Activated CD8-positive, alpha-beta T cell treated with anti-CD3 and anti-CD28 coated beads for 36 hours (primary cell): Measurements from ENCODE around the gene TAPBPL. TPM values are rescaled to one million over a fixed set of nuclear protein-coding genes. Genes with fewer than 3 reads are reported as not detected.

Experiments
- ATAC-seq: fragments of 200-7000 bp; cut with Tn5 transposase; one replicate; pipeline ENCODE4 v1.10.0; 2021; ENCODE audit warnings: mild to moderate bottlenecking, moderate library complexity
- CTCF ChIA-PET: fragments of 350-600 bp; sonication (Branson Sonifier 250); formaldehyde crosslinking; loops from one replicate; lab custom pipeline; 2021; ENCODE audit warnings: antibody characterized with exemption; lab: Charles Lee
- POLR2A ChIA-PET: fragments of 350-600 bp; sonication (Branson Sonifier 250); formaldehyde crosslinking; loops from one replicate; lab custom pipeline; 2021; ENCODE audit warnings: antibody characterized with exemption; lab: Charles Lee
- DNase-seq: peaks from one replicate; pipeline ENCODE4 v3.0.0-alpha.2; 2020
- H3K27ac Mint-ChIP-seq: one replicate; pipeline ENCODE4 v1.8.0; 2021; ENCODE audit warnings: mild to moderate bottlenecking, mixed read lengths
- H3K27me3 Mint-ChIP-seq: one replicate; pipeline ENCODE4 v1.8.0; 2021; ENCODE audit warnings: mixed read lengths
- H3K36me3 Mint-ChIP-seq: one replicate; pipeline ENCODE4 v1.8.0; 2021; ENCODE audit warnings: low read depth, mixed read lengths
- H3K4me1 Mint-ChIP-seq: one replicate; pipeline ENCODE4 v1.8.0; 2021; ENCODE audit warnings: low read depth, mixed read lengths
- H3K4me3 Mint-ChIP-seq: one replicate; pipeline ENCODE4 v1.8.0; 2021; ENCODE audit warnings: mild to moderate bottlenecking, moderate library complexity, mixed read lengths
- H3K9me3 Mint-ChIP-seq: one replicate; pipeline ENCODE4 v1.8.0; 2021; ENCODE audit warnings: mixed read lengths
- CTCF ChIP-seq: fragments of 200-600 bp; IDR thresholded peaks from one replicate; pipeline ENCODE4 v1.8.0; 2022; ENCODE audit warnings: antibody characterized with exemption, mild to moderate bottlenecking
- intact Hi-C: fragments of 100-400 bp; cut with micrococcal nuclease; formaldehyde crosslinking; loops from one replicate; pipeline ENCODE4 v1.10.0; 2022
- total RNA-seq, 2 experiments: library from RNA; stranded (reverse); gene quantifications; one replicate each; pipeline ENCODE4 v1.2.3, GENCODE V29; 2021

The TAPBPL gene
- total RNA-seq, 2 experiments from 2014 or later: 23.3 to 28.0 TPM

- ATAC-seq (no peak), DNase-seq (no peak)
- H3K4me1 Mint-ChIP-seq: peaks cover 66% of the 10 kb centered on the region
- TF ChIP-seq CTCF: no peak
- H3K4me3 Mint-ChIP-seq: no peak overlapping the region
- ChIA-PET POLR2A (interaction anchor here (0.8 to 5.8 kb wide), 8 partner anchors 8 to 35 kb away, joined by 3 to 78 read pairs (median 6); partner anchors contain the start of genes CD27 and VAMP1), CTCF (interaction anchor here (0.8 to 1.8 kb wide), 4 partner anchors 15 to 32 kb away, joined by 3 to 6 read pairs (median 4); partner anchors contain the start of gene TAPBPL)
- H3K9me3 Mint-ChIP-seq: no peaks in the 10 kb centered on the region
- H3K27ac Mint-ChIP-seq: peak overlapping the region; percentile 32
- peaks cover 7% of the 10 kb centered on the region for H3K36me3 Mint-ChIP-seq
- intact Hi-C loops: no loop called here
- H3K27me3 Mint-ChIP-seq: no peaks in the 10 kb centered on the region
Measured at GRCh38 chr12:6435961-6436715, 15.7 kb upstream of the TAPBPL start.

GRCh38 chr12:6437586-6437985 is 14.3 kb upstream of the TAPBPL start:
- ChIA-PET CTCF (no interaction called here), POLR2A (interaction anchor here (1.4 to 12.3 kb wide), 2 partner anchors 20 to 33 kb away, joined by 4 to 267 read pairs; partner anchors contain the start of genes TAPBPL and VAMP1)
- Mint-ChIP-seq H3K4me3 (no peak overlapping the region), H3K27ac (peak overlapping the region; percentile 53), H3K36me3 (peaks cover 9% of the 10 kb centered on the region), H3K4me1 (peaks cover 70% of the 10 kb centered on the region), H3K9me3 (no peaks in the 10 kb centered on the region), H3K27me3 (no peaks in the 10 kb centered on the region)
- intact Hi-C loops: no loop called here
- DNase-seq (no peak), ATAC-seq (no peak)
- TF ChIP-seq CTCF: no peak

GRCh38 chr12:6438345-6438744 is 13.5 kb upstream of the TAPBPL start:
- H3K36me3 Mint-ChIP-seq: peaks cover 15% of the 10 kb centered on the region
- H3K4me1 Mint-ChIP-seq: peaks cover 74% of the 10 kb centered on the region
- ChIA-PET POLR2A (interaction anchor here (1.1 to 12.3 kb wide), 4 partner anchors 12 to 94 kb away, joined by 3 to 267 read pairs (median 4); partner anchors contain the start of genes TAPBPL and VAMP1), CTCF (interaction anchor here (9.6 to 10.2 kb wide), 2 partner anchors 13 to 27 kb away, joined by 78 to 89 read pairs; no protein-coding TSS in a partner anchor)
- H3K4me3 Mint-ChIP-seq: peak overlapping the region; percentile 30
- no peaks in the 10 kb centered on the region for H3K9me3 Mint-ChIP-seq
- intact Hi-C loops: no loop called here
- H3K27me3 Mint-ChIP-seq: no peaks in the 10 kb centered on the region
- no peak for ATAC-seq
- peak overlapping the region; percentile 78 for H3K27ac Mint-ChIP-seq
- no peak for DNase-seq
- TF ChIP-seq CTCF: no peak

- Mint-ChIP-seq H3K36me3 (peaks cover 33% of the 10 kb centered on the region), H3K27me3 (no peaks in the 10 kb centered on the region), H3K4me1 (peaks cover 68% of the 10 kb centered on the region), H3K27ac (peak overlapping the region; percentile 99), H3K9me3 (no peaks in the 10 kb centered on the region), H3K4me3 (no peak overlapping the region)
- no peak for TF ChIP-seq CTCF
- no peak for DNase-seq
- ChIA-PET POLR2A (interaction anchor here (0.9 to 12.3 kb wide), 6 partner anchors 15 to 92 kb away, joined by 3 to 267 read pairs (median 4); partner anchors contain the start of genes MRPL51, TAPBPL and VAMP1), CTCF (interaction anchor here (1.4 to 10.2 kb wide), 3 partner anchors 9 to 25 kb away, joined by 3 to 89 read pairs (median 78); no protein-coding TSS in a partner anchor)
- no peak for ATAC-seq
- intact Hi-C loops: no loop called here
Measured at GRCh38 chr12:6440391-6440790, 11.5 kb upstream of the TAPBPL start.
